ENCODE measurements around the gene SCN5A.

- TF ChIP-seq FOXK2 (IDR thresholded peaks at IDR 0.05) (no peak), FOXM1 (IDR thresholded peaks at IDR 0.05; ENCODE audit: borderline replicate concordance) (no peak), FOXA1 (IDR thresholded peaks at IDR 0.05) (no peak), PKNOX1 (IDR thresholded peaks at IDR 0.05) (no peak), BHLHE40 (IDR thresholded peaks at IDR 0.05; ENCODE audit: borderline replicate concordance) (no peak), TARDBP (IDR thresholded peaks at IDR 0.05) (no peak), ELF4 (IDR thresholded peaks at IDR 0.05) (no peak), HDGF (IDR thresholded peaks at IDR 0.05; ENCODE audit: borderline replicate concordance) (no peak), SP1 (IDR thresholded peaks at IDR 0.05) (no peak), ARNT (IDR thresholded peaks at IDR 0.05) (no peak), NFRKB (IDR thresholded peaks at IDR 0.05) (no peak)
Observed at GRCh38 chr3:38646630-38647029, 2.9 kb downstream of the SCN5A start.

Data from HEK293T (cell line).